GM19328 (cell line): Measurements from ENCODE around the gene GRAMD4.

Experiments used
- ATAC-seq: cut with Tn5 transposase; IDR thresholded peaks from one replicate; pipeline ENCODE4 v1.9.1; 2021; ENCODE audit warnings: mild to moderate bottlenecking, moderate library complexity; ENCODE audit not compliant: unreplicated experiment

The GRAMD4 gene, protein sequence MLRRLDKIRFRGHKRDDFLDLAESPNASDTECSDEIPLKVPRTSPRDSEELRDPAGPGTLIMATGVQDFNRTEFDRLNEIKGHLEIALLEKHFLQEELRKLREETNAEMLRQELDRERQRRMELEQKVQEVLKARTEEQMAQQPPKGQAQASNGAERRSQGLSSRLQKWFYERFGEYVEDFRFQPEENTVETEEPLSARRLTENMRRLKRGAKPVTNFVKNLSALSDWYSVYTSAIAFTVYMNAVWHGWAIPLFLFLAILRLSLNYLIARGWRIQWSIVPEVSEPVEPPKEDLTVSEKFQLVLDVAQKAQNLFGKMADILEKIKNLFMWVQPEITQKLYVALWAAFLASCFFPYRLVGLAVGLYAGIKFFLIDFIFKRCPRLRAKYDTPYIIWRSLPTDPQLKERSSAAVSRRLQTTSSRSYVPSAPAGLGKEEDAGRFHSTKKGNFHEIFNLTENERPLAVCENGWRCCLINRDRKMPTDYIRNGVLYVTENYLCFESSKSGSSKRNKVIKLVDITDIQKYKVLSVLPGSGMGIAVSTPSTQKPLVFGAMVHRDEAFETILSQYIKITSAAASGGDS

DNA sequence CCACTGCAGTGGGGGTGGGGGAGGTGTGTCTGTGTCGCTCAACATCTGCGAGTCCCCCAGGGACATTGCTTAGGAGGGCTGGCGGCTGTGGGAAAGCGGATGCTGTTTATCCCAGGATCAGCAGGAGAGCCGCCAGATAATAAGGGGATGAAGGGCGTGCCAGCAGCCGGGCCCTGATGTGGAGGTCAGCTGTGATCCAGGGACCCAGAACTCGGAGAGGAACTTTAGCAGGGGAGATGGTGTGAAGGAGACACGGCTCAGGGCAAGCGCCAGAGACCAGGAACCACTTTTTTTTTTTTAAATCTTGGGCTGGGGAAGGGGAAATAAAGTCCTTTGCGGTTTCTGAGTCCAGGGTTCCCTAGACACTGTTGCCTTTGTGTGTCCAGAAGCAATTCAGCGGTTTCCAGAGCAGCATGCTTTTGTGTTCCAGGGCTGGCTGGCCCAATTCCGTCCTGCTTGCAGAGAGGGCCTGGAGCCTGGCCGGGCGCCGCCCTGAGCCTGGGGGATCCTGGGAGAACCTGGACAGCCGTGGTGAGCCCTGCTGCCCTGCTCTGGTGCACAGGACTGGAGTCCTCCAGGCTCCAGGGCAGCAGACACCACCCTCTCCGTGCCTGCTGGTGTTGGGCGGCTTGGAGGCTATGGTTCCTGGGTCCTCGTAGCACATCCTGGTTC lies at the start of gene GRAMD4:
GRAMD4 (plus strand) TSS at position 557 of the 672 bp plus-strand sequence. CDS start 6,414 bp downstream, outside the sequence.
- no peak for ATAC-seq

DNA sequence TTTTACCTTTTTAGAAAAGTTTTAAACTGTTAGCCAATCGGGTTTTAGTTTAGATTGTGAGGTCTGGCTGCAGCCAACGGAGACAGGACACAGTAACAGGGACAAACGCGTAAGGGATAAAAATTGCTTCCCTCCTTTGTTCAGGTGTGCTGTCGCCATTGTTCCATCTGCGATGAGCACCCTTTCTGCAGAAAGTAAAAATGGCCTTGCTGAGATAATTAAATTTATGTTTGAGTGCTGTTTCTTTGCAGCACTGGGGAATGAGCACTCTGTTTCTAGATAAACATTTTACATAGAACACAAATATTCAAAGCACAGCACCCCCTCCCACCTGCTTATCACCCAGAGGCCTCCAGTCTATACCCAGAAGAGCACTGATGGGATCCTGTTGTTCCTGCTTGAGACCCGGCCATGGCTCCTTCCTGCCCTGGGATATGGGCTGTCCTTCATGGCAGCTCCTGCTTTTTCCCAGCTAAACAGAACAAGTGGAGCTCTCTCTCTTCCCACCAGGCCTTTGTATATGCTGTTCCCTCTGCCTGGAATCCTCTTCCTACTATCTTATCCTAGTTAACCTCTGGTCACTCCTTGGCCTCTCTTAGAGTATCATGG lies 48.4 kb upstream of the GRAMD4 start:
- no peak for ATAC-seq

DNA sequence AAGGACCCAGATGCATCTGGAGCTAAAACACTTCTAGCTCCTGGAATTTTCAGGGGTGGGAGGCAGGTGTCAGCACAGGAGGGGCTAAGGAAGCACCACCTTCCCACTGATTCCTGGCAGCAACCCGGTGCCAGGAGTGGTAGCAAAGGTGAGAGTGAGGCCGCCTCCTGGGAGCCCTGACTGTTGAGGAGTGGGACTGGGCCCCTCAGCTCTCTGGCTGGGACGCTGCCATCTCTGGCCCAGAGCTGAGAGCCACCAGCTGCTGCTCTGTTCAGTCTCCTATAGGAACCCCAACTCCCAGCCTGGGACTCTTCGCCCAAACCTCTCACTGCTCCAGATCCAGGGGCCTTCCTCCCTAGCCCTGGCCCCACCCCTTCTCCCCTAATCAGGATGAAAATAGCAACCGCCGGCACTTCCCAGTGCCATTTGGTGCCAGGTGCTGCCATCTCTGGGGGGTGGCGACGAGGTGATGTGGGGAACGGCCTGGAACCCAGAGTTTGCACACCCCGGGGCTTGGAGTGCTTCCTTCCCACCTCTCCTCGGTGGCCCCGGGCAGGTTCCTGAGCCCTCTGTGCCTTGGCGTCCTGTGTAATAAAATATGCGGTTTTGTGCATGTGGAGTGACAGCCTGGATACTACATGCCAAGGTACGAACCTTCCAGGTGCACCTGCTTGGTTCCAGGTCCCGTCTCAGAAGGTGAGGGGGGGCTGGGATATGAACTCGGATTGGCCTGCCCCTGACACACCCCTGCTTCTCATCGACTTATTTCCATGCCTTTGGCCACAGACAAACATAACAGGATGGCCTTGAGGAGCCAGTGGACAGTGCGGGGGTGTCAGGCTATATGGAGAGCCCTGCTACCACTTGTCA lies 47.0 kb upstream of the GRAMD4 start:
- no peak for ATAC-seq

DNA sequence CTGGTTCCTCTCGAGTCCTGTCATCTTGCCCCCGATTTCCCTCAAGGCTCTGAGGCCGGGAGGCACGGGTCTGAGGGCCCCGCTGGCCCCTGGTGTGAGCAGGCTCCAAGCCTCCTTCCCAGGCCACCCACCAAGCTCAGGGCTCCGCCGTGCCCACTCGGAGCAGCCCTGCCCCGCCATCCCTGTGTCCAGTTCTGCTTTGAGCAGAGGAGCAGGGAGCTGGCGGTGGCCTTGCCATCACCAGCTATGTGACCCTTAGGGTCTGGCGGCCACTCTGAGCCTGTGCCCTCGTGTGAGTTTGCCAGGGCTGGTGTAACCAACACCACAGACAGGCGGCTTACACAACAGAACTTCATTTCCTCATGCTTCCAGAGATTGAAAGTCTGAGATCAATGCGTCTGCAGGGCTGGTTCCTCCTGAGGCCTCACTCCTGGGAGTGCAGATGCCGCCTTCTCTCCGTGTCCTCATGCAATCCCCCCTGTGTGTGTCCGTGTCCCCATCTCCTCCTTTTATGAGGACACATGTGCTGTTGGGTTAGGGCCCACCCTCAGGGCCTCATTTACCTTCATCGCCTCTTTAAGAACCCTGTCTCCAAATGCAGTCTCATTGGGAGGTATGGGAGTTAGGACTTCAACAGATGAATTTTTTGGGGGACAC lies 46.3 kb upstream of the GRAMD4 start:
- ATAC-seq = no peak

DNA sequence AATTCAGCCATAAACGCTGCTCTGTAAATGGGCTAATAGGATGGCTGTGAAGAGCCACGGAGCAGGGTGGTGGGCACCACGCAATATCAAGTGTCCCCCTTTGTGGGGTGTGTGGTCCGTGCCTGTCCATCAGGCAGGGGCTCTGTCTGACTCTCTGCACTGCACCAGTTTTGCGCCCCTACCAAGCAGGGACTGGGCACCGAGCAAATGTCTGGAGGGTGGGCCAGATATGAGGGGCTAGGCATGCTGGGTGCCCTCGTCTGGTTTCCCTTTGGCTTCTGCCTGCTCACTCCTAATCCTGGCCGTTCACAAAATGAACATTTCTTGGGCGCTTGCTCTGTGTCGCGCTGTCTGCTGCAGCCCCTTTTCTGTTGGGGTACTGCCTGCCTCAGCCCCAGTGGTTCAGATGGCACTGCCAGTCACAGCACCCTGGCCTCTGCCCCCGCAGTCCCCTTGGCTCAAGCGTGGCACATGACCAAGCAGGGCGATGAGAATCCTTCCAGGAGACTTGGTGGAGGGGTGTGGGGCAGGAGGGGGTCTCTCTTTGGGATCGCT lies 45.7 kb upstream of the GRAMD4 start:
- ATAC-seq = no peak

DNA sequence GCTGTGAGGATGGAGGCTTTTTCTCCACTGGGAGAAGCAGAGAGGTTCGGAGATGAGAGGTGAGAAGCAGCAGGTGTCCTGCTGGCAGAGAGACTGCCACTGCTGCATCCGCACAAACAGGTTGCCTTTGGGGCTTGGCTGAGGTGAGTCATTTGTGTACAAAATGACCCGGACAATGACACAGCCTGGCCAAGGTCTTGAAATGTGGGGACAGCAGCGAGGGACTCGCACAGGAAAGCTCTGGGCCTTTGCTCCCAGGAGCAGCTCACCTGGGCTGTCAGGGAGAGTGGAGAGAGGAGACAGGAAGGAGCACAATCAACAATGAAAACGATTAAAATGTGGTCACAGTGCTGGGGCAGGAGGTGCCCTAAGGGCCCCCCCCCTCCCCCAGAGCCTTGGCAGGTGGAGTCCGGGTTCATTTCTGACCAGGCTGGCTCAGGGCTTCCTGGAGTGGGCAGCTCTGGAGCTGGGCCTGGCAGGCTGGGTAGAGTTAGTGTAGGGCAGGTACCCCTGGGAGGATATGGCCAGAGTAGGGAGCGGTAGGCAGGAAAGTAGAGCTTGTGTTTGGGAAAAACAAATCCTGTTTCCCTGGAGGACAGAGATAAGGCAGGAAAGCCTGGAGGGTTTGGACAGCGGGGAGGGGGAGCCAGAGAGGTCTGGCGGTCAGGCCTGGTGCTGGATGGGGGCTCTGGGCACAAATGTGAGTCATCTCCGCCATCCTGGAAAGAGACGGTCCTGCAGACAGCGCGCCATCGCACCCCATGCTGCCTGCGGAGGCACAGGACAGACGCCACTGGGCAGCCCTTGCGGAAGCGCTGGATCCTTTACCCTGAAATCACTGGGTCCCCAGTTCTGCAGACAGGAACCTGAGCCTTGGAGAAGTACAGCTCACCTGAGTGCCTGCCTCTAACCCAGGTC lies 44.9 kb upstream of the GRAMD4 start:
- no peak for ATAC-seq

DNA sequence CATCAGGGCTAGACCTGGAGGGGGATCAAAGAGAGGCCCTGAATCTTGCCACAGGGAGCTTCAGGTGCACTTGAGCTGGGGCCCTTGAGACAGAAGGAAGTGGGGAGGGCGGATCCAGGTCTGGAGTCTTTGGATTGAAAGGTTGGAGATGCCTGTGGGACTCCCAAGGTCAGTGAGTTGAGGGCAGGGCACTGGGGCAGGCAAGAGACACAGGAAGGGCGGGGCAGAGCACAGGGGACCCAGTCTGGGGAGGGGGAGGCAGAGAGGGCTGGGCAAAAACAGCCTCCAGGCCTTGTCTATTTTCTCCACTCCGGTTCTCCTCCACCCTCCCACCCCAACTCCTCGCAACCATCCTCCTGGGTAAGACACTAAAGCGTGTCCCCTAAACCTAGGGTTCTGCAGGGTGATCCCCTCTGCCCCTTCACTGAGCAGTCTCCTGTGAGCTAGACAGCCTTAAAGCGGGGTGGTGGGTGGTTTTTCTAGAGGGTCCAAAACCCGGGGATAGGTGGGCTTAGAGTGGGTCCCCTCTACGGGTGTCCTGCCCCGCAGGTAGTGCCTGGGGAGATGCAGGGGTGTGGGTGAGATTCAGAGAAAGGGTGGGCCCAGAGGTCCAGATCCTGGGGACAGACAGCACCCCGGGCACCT lies 44.2 kb upstream of the GRAMD4 start:
- ATAC-seq = no peak

DNA sequence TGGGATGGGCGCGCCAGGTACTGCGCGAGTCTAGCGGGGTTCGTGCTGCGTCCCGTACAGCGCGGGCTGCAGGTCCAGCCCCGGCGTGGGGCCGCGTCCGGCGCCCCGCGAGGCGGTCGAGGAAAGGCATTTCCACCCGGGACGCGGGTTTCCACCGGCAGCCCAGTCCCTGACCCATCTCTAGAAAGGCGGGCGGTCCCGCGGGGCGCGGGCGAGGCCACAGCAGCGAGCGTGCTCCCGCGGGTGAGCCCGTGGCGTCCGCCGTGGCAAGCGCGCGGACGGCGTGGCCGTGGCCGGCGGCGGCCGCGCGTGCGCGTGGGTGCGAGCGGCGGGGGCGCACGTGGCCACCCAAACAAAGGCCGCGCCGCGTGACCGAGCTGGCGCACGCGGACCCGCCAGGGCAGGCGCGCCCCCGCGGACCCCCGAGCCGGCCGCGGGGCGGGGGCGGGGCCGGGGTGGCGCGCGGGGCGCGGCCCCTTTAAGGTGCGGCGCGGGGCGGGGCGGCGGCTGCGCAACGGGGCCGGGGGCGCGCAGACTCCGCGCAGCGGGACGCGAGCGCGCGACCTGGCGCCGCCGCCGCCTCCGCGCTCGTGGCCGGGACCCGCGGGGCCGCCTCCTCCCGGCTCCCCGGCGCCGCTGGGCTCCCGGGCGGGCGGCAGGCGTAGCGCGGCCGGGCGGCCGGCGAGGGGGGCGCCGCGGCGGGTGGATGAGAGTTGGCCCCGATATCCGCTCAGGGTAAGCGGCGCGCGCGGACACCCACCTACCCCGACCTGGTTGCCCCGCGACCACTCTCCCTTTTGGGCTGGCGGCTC lies 43.4 kb upstream of the GRAMD4 start:
- ATAC-seq = peak; percentile 49

DNA sequence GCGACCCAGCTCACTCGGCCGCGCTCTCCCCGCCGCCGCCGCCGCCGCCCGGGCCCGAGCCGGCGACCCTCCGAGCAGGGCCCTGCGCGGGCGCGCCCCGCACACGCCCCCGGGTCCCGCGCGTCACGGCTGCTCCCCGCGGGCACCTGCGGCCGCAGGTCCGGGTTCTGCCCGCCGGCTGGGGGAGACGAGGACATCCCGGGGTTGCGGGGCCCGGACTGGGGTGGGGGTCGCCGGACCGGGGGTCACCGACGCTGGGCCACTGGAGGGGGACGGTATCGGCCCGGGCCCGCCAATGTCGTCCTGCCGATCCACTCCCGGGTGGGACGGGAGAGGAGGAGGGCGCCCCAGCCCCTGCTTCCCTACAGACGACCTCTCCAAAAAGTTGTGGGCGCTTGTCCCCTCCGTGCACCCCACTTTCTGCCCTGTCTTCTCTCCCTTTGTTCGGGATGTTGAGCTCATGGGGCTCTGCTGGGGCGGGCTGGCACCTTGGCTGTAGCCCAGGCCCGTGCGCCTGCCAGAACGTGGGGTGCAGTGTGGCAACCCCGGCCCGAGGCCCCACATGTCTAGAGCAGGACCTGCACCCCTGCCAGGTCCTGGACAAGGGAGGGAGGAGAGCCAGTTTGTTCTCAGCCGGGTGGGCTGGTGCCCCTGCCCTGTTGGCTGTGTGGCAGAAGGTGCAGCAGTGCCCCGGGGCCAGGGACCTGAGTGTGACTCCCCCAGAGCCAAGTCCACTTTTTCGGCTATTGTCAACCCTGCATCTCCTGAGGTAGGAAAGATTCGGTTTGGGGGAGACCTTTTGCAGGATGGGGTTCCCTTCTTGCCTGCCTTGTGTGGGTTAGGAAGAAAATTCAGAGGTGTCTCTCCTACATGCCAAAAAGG lies 42.6 kb upstream of the GRAMD4 start:
- peak; percentile 4 for ATAC-seq

DNA sequence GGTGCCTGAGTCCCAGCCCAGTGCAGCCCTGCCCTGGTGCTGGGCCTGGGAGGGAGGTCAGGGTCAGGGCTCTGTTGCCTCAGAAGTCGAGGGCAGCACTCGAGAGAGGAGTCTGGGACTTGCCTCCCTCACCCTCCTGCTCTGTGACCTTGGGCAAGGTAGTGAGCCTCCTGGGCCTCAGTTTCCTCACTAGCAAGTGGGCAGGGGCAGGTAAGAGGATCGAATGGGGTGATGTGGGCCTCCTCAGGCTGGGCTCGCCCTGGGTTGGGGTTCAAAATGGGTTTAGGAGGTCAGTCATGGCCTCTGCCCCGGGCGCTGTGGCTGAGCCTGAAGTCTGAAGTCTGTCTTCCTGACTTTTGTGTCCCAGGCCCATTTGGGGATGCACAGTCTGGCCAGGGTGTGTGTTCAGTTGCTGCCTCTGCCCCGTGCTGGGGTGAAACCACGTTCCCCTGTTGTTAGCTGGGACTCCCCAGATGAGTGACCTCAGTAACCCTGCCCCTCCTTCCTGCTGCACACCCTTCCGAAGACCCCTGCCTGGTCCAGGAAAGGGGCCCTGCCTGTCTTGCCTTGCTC lies 41.8 kb upstream of the GRAMD4 start:
- ATAC-seq = no peak

DNA sequence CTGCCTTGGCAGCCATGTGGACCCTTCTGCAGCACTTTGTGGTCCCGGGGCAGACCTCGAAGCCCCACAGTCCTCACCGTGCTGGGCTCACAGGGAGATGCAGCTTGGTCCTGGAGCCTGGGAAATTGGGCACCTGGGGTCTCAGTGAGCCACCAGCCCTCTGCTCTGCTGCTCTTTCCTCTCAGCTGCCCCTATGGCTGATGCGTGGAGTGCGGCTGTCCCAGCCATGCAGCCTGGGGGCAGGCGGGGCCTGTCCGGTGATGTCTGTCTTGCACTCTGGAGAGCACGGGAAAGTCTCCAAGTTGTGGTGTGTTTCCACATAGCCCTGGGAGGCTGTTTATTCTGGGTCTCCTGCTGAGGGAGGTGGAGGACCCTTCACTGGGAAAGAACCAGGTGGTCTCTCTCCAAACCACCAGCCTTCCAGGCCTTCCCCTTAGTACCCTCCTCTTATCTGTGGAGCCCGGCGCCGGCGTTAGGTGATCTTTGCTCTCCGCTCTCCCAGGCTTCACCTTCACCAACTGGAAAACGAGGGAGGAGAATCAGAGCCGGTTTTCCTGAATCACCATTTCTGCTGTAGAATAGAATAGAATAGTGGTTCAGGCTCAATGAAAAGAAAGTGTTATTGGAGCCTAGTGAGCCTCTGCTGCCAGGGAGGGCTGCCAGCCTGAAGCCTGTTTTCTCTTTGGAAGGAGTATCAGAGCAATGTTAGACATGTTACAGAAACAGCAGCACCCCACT lies 41.2 kb upstream of the GRAMD4 start:
- ATAC-seq = no peak

DNA sequence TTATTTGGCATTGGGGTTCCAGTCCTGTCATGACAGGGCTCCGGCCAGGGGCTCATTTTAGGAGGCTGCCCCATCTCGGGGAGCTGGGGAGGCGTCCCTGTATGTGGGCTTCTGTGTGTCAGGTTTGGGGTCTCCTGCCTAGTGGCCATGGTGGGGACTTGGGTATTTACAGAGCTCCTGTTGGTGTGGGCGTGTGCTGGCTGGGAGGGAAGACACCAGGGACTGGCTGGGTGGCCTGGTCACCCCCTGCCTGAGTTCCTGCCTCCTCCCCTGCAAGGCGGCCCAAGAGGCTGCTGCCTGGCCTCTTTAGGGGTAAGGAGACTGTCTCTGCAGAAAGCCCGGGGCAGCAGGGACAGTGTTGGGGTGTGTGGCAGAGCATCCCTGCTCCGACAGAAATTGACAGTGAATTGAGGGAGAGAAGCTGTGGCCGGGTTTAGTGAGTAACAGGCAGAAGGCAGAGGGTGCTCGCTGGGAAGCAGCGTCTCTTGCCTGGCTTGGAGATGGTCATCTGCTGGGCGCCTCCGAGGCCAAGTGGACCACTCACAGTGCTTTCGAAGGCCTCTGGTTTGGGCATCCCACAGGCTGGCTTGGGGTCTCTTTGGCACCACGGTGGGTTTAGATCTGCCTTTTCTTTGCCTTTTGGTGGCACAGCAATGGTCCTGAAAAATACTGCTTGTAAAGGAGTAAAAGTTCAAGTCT lies 40.3 kb upstream of the GRAMD4 start:
- no peak for ATAC-seq

DNA sequence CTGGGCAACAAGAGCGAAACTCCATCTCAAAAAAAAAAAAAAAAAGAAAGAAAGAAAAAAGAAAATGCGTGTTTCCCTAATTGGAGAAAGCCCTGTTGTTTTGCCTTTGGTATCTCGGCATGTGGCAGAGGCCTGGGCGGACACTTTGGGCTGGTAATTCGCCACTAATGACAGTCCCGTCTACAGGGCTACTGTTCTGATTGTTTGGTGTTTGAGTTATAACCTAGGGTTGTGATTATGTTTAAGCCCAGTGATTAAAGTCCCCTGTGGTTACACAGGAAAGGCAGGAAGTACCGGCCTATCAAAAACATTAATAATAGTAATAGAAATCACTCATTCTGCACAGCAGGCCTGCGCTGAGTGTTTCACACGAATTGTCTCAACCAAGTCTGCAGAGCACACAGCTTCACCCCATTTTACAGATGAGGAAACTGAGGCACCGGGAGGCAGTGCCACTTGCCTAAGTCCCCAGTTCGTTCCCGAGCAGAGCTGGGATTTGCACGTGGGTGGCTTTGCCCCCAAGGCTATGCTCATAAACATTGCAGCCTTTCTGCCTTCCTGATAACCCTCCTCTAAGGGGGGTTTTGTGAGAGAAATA lies 39.1 kb upstream of the GRAMD4 start:
- no peak for ATAC-seq

DNA sequence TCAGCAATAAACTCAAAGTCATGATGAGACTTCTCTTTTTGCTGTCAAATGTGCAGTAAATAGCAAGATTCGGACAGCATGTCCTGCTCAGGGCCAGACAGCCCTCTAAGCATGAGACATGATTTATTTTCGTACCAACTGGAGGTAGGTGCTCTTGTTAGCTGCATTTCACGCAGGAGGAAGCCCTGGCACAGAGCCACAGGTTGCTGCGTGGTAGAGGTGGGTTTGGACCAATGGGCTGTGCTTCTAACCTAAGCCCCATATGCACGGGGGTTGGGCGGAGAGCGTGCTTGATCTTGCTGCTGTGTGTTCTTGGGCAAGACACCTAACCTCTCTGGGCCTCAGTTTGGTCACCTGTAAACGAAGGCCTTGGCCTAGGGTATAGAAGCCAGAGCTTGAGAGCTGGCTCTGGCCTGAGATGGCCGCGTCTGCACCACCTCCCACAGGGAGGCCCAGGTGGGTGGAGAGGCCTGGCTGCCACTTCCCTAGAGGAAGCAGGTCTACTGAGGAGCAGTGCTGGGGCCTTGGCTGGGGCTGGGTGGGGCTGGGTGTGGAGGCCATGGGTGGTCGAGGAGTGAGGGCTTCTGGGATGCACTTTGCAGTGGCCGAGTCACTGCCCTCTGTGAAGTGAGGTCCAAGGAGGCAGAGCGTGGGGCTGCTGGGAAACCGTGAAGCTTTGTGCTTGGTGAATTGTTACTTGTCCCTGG lies 38.5 kb upstream of the GRAMD4 start:
- no peak for ATAC-seq
